GM18499 (cell line): ENCODE results near the gene PAK4.
"Not testable (repeated sequence)": the region's sequence is repeated elsewhere in the genome, so short reads cannot be mapped to it uniquely, and the experiment has no call there.

Experiments used
- ATAC-seq: cut with Tn5 transposase; IDR thresholded peaks from one replicate; pipeline ENCODE4 v1.9.1; 2021; ENCODE audit warnings: moderate number of reproducible peaks; ENCODE audit not compliant: insufficient read depth, unreplicated experiment

PAK4 gene

DNA sequence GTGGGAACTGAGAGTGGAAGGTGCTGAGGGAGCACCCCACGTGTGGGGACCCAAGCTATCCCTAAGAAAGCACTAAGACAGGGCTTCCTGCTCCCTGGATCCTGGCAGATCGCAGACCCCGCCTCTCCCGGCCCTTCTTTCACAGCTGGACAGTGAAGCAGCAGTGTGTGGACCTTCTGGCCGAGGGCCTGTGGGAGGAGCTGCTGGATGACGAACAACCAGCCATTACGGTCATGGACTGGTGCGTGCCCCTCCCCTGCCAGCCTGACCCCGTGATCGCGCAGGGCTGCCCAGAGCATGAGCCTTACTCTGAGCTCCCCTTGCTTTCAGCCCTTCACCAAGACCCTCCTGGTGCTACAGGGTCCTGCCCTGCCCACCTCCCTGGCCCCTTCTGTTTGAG lies 73.4 kb downstream of the PAK4 start:
- ATAC-seq: no peak

DNA sequence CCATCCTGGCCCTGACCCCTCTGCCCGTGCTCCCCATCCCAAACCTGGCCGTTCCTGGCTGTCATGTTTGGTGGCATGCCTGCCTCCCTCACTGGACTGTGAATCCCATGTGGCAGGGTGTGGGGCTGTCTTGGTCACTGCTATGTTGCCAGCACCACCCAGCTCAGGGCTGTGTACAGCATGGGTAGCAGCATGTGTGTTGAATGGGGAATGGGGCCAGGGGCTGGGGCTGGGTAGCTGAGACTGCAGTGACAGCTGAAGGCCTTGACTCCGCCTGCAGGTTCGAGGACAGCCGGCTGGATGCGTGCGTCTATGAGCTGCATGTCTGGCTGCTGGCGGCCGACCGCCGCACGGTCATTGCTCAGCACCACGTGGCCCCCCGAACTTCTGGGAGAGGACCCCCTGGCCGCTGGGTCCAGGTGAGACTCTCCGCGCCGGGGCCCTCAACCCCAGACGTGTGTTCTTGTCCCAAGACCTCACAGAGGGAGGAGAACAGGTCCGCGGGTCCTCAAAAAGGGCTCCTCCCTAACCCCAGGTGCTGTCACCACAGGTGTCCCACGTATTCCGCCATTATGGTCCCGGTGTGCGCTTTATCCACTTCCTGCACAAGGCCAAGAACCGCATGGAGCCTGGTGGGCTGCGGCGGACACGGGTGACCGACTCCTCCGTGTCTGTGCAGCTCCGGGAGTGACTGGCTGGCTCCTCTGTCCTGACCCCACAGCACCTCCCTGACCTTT lies 74.6 kb downstream of the PAK4 start:
- no peak for ATAC-seq

DNA sequence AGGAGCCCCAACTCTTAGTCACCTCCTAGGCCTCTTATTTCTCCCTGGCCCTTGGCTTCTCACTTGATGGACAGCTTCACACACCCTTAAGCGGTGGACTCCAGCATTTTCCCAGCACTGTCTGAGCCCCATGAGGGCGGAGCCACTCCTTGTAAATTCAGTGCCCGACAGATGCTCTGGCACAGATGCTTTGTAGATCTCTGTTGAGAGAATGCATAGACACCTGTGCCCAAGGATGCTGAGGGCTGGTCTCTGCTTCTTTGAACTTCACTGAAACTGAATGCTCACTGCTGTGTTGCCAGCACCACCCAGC lies 75.2 kb downstream of the PAK4 start:
- no peak for ATAC-seq

DNA sequence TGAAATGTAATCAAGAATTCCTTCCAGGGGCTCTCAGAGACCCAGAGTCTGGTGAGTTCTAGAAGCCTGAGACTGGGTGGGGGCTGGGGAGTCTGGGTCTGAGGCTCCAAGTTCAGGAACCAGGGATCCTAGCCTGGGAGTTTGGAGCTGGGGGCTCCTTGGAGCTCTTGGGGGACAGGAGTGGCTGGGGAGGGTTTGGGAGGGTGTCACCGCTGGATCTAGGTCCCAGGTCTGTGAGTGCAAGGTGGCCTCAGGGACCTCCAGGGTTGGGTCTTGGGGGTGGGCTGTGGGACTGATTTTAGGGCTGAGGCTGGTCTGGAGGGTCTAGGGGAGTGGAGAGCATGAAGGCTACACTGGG lies 77.4 kb downstream of the PAK4 start:
- no peak for ATAC-seq

DNA sequence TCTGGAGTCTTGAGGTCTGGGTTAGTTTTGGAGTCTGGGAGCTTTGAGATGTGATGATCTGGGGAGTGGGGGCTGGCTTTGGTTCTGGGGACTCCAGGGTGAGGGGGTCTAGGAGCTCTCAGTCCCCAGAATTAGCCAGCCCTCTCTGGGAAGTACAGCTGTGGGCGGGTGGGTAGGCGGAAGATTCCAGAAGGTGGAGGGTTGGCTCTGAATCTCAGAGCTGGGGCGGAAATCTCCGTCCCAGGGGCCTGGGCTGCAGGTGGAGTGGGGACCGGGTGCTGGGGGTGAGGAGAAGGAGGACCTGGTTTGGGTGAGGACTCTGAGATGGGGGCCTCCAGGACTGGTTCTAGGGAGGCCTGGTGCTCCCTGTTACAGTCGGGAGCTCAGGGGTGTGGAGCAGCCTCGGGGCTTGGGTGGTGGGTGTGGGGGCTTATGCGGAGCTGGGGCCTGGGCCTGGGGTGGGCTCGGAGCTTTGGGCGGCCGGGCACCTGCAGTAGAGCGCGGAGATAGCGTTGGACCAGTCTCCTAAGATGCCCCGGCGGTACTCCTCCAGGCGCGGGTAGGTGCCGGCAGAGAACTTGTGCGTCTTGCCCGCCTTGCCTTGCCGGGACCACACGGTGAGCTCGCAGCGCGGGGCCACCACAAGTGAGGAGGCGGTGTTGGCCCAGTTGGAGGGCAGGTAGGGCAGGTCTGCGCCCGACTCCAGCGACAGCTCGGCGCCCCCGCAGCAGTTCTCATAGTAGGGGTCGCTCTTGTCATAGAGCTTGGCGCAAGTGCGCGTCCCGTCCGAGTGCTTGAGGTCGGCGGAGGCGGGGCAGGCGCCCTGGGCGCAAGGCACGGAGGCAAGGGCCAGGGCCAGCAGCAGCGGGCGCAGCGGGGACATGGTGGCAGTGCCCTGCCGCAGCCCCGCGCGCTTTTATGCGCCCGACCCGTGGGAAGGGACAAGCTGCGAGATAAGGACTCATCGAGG lies 78.1 kb downstream of the PAK4 start, which contains the start of gene SYCN:
TSS of gene SYCN (minus strand) at position 892 of the 970 bp plus-strand sequence. CDS start at position 883, 9 bp downstream.
- ATAC-seq: no peak

DNA sequence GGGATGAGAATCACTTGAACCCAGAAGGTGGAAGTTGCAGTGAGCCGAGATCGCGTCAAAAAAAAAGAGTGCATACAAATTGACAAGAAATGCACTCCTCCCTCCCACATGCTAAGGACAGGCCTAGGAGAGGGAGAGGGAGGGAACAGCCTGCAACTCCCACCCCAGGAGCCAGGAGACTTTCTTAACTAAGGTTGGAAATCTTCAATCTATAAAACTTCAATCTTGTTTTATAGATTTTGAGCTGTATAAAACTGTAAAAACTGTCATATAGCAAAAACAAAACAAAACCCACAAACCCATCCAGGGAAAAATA lies 79.8 kb downstream of the PAK4 start:
- no peak for ATAC-seq

DNA sequence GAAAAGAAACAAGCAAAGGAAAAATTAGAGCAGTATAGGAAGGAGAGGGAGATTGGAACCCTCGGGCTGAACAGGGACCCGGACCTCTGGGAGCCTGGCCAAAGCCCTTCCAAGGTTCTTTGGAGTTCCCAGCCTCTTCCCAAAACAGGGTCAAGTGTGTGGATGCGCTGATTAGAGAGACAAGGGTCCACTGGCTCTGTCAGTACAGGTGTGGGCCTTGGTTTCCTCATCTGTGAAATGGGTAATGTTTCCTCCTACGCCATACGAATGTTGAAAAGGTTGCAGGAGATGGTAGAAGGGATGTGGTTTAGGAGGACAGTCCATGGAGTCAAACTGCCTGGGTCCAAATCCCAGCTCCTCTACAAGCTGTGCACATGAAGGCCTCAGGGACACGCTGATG lies 80.5 kb downstream of the PAK4 start:
- no peak for ATAC-seq

DNA sequence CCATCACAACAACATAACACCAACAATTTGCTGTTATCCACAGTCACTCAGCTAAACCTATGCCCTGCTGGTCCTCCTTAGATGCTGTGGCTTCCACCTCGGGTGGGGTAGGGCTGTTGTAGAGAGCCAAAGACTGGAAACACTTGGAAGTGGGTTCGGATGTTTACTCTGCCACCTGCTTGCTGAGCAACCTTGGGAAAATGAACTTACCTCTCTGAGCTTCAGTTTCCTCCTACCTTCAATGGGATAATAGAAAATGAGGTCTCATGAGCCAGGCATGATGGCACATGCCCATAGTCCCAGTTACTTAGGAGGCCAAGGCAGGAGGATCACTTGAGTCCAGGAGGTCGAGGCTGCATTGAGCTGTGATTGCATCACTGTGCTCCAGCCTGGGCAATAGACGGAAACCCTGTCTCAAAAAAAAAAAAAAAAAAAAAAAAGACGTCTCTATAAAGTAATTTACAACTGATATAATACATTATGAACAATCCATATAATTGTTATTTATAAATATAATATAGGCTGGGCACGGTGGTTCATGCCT lies 81.8 kb downstream of the PAK4 start:
- ATAC-seq: no peak

DNA sequence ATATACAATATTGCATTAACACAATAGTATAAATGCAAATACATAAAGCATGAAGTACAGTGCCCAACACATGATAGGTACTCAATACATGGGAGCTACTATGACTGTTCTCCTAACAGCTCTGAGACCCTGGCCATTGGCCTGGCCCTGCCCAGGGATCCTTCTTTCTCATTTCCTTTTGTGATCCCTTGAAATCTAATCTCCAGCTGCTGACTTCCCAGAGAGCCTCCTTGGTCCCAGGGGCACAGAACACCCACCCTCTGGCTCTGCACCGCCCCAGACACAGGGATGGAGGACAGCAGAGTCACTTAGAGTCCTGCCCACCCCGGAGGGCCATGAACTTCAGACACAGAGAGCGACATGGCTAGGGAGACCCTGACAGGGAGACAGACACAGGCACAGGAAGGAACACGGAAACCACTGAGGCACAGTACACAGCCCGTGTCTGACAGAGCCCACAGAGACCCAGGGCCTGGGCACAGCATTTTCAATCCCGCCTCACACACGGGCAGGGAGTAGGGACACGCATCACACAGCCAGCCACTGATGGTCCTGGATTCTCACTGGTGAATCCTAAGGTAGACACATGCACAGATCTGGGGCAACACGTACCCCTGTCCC lies 82.7 kb downstream of the PAK4 start:
- ATAC-seq: no peak

DNA sequence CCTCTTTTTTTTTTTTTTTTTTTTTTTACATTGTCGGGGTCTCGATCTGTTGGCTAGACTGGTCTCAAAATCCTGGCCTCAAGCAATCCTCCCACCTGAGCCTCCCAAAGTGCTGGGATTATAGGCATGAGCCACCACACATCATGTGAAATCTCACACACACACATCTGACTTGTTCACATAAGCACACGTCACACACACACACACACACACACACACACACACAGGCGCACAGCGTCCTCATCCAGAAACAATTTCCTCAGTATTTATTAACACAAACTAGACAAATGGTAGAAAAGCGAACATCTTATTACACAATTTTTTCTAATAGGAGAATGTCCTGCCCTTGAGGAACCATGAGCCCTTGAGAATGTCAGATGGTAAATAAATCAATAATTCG lies 83.6 kb downstream of the PAK4 start:
- ATAC-seq: no peak

DNA sequence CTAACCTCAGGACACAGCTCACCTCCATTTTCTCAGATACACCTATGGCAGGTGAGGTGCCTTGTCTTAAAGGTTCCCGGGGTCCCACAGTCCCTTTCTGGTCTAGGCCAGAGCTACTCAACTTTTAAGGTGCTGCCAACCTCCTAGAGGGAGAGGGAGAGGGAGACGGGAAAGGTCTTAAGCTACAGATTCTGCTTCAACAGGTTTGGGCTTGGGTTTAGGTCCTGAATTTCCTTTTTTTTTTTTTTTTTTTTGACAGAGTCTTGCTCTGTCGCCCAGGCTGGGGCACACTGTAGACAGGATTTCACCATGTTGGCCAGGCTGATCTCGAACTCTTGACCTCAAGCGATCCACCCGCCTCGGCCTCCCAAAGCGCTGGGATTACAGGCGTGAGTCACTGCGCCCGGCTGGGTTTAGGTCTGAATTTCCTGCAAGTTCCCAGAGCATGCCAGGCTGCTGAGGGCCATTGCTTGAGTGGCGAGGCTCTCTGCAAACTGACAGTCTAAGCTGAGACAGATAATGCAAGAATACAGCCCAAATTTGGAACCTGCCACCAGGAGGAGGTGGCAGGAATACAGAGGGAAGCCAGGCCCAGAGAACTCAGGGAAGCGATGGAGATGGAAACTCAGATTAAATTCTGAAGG lies 86.3 kb downstream of the PAK4 start:
- no peak for ATAC-seq

DNA sequence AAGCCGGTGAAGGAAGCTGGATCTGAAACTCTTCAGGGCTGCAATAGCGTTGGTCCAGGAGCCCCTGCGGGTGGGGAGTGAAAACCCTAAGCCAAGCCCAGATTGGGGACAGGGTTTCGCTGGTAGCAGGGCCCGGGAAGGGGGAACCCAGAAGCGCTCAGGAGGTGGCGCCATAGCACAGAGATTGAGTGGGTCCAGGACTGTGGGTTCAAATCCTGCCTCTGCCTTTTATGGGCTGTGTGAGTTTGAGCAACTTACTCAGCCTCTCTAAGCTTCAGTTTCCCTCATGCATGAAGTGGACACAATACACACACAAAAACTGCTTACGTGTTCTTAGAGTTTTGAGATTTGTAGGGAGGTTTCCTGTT lies 86.8 kb downstream of the PAK4 start:
- no peak for ATAC-seq

DNA sequence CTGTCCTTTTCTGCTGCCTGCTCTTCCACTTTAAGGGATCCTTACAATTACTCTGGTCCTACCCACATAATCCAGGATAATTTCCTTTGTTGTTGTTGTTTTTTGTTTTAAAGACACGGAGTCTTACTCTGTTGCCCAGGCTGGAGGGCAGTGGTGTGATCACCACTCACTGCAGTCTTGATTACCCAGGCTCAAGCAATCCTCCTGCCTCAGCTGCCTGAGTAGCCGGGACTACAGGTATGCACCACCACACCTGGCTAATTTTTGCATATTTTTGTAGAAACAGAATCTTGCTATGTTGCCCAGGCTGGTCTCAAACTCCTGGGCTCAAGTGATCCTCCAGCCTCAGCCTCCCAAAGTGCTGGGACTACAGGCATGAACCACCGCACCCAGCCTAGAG lies 89.7 kb downstream of the PAK4 start:
- not testable (repeated sequence) for ATAC-seq

DNA sequence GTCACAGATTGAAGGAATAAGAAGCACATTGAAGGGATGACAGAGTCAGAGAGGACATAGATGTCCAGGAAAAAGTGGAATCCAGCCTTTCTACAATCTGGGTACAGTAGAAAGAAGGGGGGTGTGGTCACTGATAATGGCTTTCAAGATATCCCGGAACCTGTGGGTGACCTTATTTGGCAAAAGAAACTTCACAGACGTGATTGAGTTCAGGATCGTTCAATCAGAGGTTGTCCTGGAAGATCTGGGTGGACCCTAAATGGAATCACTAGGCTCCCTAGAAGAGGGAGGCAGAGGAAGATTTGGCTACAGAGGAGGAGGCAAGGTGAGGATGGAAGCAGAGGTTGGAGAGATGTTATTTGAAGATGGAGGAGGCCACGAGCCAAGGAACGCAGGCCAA lies 91.5 kb downstream of the PAK4 start:
- ATAC-seq: no peak

DNA sequence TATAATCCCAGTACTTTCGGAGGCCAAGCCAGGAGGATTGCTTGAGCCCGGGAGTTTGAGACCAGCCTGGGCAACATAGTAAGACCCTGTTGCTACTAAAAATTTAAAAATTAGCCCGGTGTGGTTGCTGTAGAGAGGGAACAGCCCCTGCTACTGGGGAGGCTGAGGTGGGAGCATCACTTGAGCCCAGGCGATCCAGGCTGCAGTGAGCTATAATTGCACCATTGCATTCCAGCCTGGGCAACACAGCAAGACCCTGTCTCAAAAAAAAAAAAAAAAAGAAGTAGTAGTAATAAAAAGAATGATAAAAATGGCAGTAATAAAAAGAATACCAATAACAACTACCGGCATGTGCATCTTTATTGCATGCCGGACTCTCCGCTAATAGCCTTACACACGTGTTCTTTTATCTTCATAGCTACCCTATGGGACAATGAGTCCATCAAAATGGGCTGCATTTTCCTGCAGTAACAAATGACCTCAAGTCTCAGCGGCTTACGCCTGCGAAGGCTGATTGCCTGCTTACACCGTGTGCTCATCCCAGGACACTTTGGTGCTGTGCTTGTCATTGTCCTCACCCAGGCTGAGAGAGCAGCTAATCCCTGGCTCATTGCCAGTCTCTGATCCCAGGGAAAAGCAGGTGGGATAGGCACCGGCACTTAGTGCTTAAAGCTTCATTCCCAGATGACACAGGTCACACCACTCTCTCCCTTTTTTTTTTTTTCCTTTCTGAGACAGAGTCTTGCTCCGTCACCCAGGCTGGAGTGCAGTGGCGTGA lies 92.8 kb downstream of the PAK4 start:
- no peak for ATAC-seq

DNA sequence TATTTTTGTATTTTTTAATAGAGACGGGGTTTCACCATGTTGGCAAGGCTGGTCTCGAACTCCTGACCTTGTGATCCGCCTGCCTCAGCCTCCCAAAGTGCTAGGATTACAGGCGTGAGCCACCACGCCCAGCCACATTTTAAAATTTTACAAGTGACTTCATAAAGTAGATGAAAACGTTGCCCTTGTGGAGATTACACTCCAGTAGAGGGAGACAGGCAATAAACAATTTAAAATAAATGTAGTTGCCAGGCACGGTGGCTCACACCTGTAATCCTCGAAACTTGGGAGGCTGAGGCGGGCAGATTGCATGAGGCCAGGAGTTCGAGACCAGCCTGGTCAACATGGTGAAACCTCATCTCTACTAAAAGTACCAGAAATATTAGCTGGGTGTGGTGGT lies 93.5 kb downstream of the PAK4 start:
- not testable (repeated sequence) for ATAC-seq

DNA sequence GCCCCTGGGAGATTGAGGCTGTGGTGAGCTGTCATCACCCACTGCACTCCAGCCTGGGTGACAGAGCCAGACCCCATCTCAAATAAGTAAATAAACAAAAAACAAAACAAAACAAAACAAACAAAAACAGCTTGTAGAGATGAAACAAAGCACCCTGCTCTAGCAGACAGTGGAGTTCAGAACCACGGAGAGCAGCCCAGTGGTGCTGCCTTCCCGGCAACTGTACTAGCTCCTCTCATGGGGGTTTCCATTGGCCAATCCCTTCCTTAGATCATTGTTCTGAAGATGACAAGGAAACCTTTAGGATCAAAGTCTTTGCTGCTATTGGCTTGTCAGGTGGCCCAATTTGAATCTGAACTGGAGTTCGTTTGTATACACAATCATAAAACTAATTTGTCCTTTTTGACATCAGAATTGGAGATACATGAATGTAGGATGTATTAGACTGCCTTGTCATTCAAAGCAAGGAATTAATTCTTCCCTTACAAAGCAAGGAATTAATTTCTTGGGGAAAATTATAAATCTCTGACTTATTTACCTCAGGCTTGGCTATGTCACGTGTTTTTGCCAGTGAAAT lies 98.2 kb downstream of the PAK4 start:
- no peak for ATAC-seq

DNA sequence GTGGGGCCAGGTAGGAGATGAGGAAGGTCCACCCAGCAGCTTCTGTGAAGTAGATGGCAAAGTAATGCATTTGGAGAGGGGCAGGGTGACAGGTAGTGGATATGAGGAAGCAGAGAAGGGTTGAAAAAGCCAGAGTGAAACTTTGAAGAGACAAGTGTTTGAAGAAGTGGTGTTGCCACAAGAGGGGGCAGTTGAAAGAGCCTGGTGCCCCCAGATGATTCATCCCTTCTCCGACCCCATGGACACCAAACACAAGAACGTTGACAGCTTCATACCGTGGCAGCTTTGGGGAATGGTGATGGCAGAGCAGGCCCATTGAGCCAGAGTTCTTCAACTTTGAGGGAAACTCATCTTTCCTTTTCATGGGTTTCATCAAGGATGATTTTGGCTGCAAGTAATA lies 99.3 kb downstream of the PAK4 start:
- ATAC-seq: no peak
